Measurements from ENCODE around the gene SNX10. TPM values are rescaled to one million over a fixed set of nuclear protein-coding genes. Genes with fewer than 3 reads are reported as not detected.

Gene SNX10
- total RNA-seq, 1 donor from 2014 or later, result 2.5 TPM

DNA sequence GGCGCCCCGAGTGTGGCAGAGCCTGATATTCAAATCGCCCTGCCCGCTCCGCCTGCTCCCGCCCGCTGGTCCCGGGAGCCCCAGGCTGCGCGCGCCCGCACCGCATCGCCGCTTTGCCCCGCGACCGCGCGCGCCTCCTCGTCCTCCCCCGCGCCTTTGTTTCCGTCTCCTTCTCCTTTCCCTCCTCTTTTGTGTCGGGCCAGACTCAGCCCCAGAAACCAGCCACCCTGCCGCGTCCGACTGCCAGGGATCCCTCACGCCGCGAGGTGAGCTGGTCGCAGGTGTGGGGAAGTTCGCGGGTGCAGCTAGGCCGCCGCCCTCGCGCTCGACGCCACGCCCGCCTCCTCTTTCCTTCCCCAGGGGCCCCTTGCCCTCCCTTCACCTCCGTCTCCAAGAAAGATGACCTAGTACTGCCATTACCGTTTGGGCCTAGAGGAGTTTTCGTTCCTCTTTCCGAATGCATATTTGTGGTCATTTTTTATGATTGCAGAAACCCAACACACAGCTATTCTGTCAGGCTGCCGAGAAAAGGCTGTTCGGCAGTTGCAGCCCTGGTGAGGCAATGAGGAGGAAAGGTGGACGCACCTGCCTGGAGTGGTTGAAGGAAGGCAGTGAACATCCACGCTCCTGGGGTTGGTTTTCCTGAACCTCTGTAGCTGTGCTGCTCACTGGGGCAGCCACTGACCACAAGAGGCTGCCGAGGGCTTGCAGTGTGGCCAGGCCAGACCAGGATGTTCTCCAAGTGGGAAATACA, 107.3 kb downstream of the SNX10 start:
- no peak for DNase-seq (ENCODE audit: extremely low read depth, low read depth, low spot score)

DNA sequence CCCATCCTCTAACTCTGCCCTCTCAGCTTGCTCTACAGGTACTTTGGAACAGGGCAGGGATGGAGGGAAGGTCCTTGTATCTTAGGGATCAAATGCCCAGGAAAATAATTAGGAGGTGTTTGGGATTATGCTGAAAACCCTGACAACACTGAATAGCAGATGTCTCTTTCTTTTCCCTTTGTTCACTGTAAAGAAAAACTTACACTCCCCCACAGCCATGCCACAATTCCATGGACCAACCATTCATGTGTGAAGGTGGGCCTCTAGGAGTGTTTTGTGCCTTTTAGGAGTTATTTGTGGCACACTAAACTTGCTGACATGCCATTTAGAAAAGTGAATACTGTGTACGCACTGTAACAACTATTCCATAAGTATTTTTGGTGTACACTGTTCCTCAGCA, 108.1 kb downstream of the SNX10 start:
- DNase-seq (ENCODE audit: extremely low read depth, low read depth, low spot score), result no peak

DNA sequence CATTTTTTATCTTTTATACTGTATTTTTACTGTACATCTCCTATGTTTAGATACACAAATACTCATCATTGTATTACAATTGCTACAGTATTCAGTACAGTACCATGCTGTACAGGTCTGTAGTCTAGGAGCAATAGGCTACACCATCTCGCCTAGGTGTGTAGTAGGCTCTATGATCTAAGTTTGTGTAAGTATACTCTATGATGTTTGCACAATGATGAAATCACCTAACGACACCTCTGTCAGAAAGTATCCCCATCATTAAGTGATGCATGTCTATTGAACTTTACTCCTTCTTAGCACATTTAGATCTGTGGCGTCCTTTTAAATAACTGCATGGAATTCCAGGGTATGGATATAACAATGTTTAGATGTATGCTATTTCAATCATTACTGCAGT, 112.0 kb downstream of the SNX10 start:
- DNase-seq (ENCODE audit: extremely low read depth, low read depth, low spot score), result no peak

DNA sequence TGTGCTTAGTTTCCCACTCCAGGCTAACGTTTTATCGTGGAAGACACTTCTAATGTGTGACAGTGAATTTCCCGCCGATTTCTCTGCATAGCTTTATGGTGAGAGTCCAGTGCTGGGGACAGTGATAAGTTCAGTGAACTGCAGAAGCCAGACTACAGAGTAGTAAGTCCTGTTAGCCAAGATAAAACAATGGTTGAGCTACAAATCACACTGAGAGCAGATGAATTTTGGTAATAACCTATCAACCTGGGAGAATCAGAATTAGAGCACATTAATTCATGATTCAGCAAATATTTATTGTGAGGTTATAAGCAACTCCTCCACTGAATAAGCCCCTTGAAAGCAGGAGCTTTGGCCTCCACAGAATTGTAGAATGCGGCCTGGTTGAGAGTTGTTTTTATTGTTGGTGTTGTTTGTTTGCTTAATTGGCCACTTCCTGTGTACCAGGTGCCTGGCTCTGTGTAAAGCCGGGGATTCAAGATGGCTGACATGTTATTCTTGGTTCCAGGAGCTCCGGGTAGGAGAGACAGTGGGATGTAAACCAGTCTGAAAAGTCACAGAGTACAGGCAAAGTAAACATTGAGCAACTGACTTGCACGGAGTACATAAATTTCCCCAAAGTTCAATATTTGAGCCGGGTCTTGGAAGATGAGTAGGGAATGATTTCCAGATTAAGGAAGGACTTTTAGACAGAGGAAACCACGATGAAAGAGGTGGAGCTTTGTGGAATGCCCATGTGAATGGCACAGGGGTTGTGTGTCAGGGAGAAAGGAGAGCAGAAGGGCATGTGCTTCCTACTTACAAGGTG, 112.7 kb downstream of the SNX10 start:
- DNase-seq (ENCODE audit: extremely low read depth, low read depth, low spot score), result no peak

DNA sequence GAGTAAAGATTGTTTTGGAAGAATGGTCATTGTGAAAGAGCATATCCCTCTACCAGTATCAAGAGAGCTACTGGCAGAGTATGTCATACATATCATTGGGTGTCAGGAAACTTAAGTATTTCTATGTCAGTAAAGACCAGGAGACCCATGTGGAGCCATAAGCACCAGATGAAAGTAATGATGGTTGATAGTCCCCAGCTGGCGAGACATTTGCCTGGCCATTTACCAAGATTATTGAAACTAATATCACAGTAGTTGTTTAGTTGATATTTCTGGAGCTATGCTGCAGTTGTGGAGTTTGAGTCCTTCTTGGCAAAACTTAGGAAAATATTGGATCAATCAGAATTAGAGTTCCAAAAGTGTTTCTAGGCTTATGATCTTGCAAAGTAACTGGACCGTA, 114.8 kb downstream of the SNX10 start:
- no peak for DNase-seq (ENCODE audit: extremely low read depth, low read depth, low spot score)

- no peak for DNase-seq (ENCODE audit: extremely low read depth, low read depth, low spot score)
Measured at GRCh38 chr7:26409661-26410547, 118.2 kb downstream of the SNX10 start.

- no peak for DNase-seq (ENCODE audit: extremely low read depth, low read depth, low spot score)
Measured at GRCh38 chr7:26413007-26413691, 121.5 kb downstream of the SNX10 start.

- no peak for DNase-seq (ENCODE audit: extremely low read depth, low read depth, low spot score)
Measured at GRCh38 chr7:26416004-26416403, 124.3 kb downstream of the SNX10 start.

- peak; percentile 89 for DNase-seq (ENCODE audit: extremely low read depth, low read depth, low spot score)
Measured at GRCh38 chr7:26417911-26418413, 126.3 kb downstream of the SNX10 start.

GRCh38 chr7:26419198-26419597, 127.5 kb downstream of the SNX10 start:
- DNase-seq (ENCODE audit: extremely low read depth, low read depth, low spot score), result no peak

DNA sequence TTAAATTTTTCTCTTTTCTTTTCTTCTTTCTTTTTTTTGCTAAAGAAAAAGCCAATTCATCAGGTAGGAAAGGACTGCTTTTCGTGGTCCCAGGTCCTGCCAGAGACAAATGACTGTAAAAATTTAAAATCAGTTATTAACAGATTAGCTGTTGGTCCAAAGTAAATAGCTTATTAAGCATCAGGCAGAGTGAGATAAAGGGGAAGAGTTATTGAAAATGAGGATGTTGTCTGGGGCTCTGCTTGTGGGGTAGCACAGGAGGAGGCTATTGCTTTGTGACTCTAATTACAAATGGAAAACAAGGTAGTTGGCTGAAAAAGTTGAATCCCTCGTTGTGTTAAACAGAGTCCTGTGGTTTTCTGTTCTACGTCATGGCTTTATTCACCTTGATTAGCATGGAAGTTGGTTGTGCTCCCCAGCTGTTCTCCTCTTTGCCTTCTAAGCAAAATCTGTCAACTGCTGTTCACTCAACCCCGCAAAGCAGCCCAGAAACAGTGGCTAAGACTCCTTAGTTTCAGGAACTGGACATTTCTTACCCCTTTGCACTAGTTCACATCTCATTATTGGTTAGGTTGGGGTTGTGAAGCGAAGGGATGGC, 128.9 kb downstream of the SNX10 start:
- no peak for DNase-seq (ENCODE audit: extremely low read depth, low read depth, low spot score)

- DNase-seq (ENCODE audit: extremely low read depth, low read depth, low spot score), result no peak
Measured at GRCh38 chr7:26422761-26423160, 131.1 kb downstream of the SNX10 start.

- DNase-seq (ENCODE audit: extremely low read depth, low read depth, low spot score), result no peak
Measured at GRCh38 chr7:26423436-26423835, 131.8 kb downstream of the SNX10 start.

Other genes starting within 250 kb of the SNX10 start
- gene NFE2L3, start 139.7 kb upstream of the SNX10 start, total RNA-seq, result 80.3 and 83.6 TPM in 2 replicates
- 149 and 247 TPM in 2 replicates for gene HNRNPA2B1, start 91.1 kb upstream of the SNX10 start, total RNA-seq
- 98.9 and 108 TPM in 2 replicates for gene CBX3, start 90.1 kb upstream of the SNX10 start, total RNA-seq